Measurements from ENCODE around the gene APOL3. TPM values are rescaled to one million over a fixed set of nuclear protein-coding genes. Genes with fewer than 3 reads are reported as not detected.

Gene APOL3
- not detected in 2 replicates for polyA plus RNA-seq

GRCh38 chr22:36160499-36160942, at the start of gene APOL3:
Gene APOL3 (minus strand): TSS chr22:36160755. CDS start chr22:36149055, 11,700 bp downstream.

GRCh38 chr22:36201630-36202319, 41.2 kb upstream of the APOL3 start, which contains the start of gene APOL4:
Gene APOL4 (minus strand): TSS chr22:36201809. CDS start chr22:36201734, 75 bp downstream.

Other genes starting within 250 kb of the APOL3 start
- gene RBFOX2, start 131.9 kb downstream of the APOL3 start, polyA plus RNA-seq: 99.6 and 106 TPM in 2 replicates
- gene APOL4, start 41.1 kb upstream of the APOL3 start, polyA plus RNA-seq: not detected in 2 replicates
- gene APOL2, start 78.8 kb upstream of the APOL3 start, polyA plus RNA-seq: 16.6 and 23.8 TPM in 2 replicates
- gene APOL1, start 92.4 kb upstream of the APOL3 start, polyA plus RNA-seq: 0.17 TPM in 1 of 2 replicates, not detected in the other
- 0.84 and 7.9 TPM in 2 replicates for gene MYH9, start 227.2 kb upstream of the APOL3 start, polyA plus RNA-seq